Right renal pelvis (tissue), 4 donors: Measurements from ENCODE around the gene TMEM187. TPM values are rescaled to one million over a fixed set of nuclear protein-coding genes. Genes with fewer than 3 reads are reported as not detected.
"Not testable (repeated sequence)": the region's sequence is repeated elsewhere in the genome, so short reads cannot be mapped to it uniquely, and the experiment has no call there.

Experiments
- DNase-seq, 4 donors: peaks; one replicate each; pipeline ENCODE4 v3.0.0-alpha.2; 2013; ENCODE audit warnings: low read depth in 4 of 4, low spot score in 3 of 4, missing footprints in 1 of 4
- polyA plus RNA-seq, 4 donors: library from polyadenylated mRNA; unstranded; fragments of 120-200 nt; gene quantifications; one replicate each; pipeline ENCODE4 v1.2.1, GENCODE V29; 2013; ENCODE audit not compliant: insufficient read length in 4 of 4

Gene TMEM187
- polyA plus RNA-seq, 4 donors: 6.9 to 9.6 (median 7.4) TPM

DNA sequence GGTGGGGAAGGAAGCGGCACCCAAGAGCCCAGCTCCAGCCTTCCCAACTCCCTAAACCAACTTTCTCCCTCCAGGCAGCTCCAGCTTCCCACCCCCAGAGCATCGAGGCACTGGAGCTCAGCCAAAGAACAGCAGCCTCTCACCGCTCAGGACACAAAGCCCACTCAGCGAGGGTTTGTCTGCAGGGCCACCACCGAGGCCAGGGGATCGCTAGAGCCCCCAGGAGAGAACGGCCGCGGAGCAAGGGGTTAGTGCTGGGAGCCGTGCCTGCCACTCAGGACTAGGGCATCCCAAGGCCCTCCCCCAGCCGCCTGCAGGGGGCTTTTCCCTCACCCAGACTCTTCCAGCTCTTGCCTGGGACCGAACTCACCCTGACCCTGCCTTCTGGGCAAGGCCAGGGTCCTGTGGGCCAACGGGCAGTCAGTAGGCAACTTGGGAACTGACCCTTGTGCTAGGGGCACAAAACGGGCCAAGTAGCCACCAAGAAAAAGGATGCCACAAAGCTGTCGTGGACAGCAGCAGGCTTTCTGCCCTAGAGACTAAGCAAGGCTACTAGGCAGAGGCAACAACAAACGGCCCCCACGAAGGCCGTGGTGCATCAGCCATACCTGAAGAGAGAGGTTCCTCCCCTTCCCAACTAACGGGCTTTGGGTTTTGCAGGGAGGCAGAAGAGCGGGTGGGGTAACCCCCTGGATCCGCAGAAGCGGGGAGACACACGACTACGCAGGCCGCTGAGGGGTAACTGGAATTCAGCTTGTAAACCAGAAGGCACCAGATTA is 3.2 kb upstream of the TMEM187 start:
- DNase-seq: no peak

- DNase-seq: no peak
Measured at GRCh38 chrX:153969904-153970356, 2.6 kb upstream of the TMEM187 start.

DNA sequence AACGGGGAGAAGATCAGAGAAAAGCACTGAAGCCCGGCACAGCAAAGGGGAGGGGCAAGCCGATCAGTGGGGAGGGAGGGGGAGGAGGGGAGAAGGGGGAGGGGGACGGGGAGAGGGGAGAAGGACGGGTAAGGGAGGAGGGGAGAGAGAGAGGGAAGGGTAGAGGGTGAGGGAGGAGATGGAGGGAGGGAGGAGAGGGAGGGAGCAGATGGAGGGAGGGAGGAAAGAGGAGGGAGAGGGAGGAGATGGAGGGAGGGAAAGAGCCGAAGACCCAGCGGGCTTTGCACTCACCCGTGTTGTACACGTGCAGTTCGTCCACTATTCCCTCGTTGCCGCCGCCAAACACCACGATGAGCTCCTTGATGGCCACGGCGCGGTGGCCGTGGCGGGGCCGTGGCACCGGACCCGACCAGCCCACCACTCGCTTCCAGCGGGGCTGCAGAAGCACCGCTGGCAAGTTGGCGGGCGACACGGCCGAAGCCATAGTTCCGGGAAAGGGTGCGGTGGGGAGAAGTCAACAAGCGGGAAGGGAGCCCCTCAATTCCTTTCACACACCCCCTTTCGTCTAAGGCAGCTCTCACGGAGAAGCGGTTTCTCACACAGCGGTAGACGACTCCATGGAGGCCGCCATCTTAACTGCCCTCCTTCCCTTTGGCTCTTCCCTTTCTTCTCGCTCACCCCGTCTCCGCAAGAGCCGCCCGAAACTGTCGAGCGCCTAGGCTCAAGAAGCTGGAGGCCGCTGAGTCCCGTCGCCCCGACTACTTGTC is 2.0 kb upstream of the TMEM187 start:
- peak in 1 of 4 donors; percentile 41 for DNase-seq

DNA sequence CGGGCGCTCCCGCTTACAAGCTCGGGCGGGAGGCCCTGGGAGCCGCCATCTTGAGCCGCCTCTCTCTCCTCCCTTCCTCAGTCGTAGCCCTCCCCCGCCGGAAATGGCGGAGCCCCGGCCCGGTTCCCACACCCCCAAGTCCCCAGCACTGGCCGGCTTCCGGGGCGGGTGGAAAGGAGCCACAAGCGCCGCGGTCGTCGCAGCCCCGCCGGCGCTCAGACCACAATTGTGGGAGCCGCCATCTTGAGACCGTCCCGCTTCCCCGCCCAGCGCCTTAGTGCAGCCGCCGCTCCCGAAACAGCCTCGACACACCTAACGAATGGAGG is 1.5 kb upstream of the TMEM187 start:
- DNase-seq: peak in 2 of 4 donors; percentile 51 to 65

GRCh38 chrX:153971450-153972367 is 845 bp upstream of the TMEM187 start, which contains the start of gene HCFC1:
HCFC1 (minus strand) TSS chrX:153971818; CDS start chrX:153970840, 978 bp downstream.
- DNase-seq: peak; percentile 76 to 82 (median 78)

DNA sequence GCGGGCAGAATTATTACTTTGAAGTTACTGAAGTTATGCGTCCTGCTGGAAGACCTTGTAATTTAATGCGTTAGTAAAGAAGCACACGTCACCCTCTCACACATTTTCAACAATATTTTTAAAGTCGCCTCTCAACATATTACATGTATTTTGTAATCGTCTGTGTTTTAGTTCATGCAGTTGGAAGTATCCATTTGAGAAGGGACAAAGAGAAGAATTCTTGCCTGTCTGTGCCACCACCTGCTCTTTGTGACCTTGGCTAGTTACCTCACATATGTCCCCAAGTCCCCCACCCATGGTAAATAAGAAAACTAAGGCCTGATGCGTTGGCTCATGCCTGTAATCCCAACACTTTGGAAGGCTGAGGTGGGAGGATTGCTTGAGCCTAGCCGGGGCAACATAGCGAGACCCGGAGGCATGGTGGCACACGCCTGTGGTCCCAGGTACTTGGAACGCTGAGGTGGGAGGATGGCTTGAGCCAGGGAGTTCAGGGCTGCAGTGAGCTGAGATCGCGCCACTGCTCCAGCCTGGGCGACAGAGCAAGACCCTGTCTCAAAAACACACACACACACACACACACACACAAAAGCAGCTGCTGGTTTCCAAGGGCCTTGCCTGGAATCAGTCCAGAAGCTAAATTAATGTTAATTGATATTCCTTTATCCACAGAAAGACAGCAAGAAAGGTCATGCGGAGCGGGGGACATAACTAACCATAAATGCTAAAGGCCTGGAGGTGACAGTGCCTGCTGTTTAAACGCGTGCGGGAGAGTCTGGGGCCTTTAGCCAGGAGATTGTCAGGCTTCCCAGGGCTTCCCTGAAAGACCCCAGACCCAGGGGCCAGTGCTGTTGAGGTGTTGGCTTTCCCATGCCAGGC is 811 bp downstream of the TMEM187 start:
- no peak for DNase-seq

DNA sequence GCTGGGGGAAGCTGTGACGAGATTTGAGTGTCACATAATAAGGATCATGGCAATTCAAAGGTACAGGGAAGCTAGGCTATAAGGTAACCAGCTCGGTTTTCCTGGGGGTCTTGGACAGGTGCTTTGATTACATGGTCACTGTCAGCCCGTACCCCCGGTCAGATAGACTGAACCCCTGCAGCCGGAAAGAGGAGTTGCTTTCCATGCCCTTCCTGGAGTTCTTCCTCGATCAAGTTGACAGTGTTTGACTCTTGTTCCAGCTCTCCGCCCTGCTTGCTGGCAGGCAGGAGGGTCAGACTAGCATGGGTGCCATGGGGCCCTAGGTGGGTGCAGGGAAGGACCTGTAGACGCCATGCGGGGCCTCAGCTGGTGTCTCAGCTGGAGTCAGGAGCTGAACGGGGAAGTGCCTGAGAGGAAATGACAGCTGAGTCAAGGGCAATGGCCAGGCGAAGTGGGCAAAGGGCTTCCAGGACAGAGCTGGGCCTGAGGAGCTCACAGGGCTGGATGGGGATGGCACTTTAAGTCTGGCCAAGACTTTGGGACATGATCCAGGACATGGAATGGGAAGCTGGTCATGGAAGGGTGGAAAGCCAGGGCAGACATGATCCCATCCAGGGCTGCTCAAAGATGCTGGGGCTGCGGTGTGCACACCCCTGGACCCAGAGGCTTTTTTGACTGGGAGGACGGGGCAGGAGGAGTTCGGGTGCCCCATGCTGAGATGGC is 1.6 kb downstream of the TMEM187 start:
- DNase-seq: no peak

DNA sequence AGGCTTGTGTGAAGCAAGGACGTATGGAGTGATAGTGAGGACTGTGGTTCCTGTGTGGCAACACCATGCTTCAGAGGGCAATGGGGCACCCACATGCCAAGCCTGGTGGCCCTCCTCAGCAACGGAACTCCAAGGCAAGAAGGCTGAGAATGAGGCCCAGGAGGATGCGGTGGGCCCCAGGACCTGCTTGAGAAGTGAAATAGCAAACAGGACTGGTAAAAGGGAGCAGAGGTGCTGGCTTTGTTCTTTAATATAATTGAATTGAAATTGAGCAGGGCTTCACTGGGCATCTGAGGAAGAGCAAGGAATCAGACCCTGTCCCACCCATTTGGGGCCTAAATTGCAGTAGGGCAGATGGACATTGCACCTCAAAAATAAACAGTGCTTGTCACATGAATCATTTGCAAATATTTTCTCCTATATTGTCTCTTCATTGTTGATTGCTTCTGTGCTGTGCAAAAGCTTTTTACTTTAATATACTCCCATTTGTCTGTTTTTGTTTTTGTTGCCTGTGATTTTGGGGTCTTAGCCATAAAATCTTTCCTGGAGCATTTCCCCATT is 2.3 kb downstream of the TMEM187 start:
- no peak for DNase-seq

- not testable (repeated sequence) for DNase-seq
Measured at GRCh38 chrX:153980394-153980793, 7.8 kb downstream of the TMEM187 start.

- DNase-seq: no peak
Measured at GRCh38 chrX:153981231-153981630, 8.7 kb downstream of the TMEM187 start.

DNA sequence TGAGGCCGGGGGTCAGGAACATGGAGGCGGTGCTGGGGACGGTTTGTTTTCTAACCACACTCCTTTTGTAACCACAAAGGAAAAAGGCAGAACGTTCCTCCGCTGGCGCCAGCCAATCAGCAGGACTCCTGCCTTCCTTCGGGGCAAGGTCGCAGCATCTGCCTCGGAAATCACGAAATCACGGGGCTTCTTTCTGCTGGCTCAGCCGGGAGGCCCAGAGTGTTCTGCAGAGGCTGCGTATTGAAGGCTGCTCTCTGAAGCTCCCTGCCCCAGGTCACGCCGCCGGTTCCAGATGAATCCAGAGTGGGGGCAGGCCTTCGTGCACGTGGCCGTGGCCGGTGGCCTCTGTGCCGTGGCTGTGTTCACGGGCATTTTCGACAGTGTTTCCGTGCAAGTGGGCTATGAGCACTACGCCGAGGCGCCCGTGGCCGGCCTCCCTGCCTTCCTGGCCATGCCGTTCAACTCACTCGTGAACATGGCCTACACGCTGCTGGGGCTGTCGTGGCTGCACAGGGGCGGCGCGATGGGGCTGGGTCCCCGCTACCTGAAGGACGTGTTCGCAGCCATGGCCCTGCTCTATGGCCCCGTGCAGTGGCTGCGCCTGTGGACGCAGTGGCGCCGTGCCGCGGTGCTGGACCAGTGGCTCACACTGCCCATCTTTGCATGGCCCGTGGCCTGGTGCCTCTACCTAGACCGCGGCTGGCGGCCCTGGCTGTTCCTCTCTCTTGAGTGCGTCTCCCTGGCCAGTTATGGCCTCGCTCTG is 9.4 kb downstream of the TMEM187 start:
- no peak for DNase-seq

DNA sequence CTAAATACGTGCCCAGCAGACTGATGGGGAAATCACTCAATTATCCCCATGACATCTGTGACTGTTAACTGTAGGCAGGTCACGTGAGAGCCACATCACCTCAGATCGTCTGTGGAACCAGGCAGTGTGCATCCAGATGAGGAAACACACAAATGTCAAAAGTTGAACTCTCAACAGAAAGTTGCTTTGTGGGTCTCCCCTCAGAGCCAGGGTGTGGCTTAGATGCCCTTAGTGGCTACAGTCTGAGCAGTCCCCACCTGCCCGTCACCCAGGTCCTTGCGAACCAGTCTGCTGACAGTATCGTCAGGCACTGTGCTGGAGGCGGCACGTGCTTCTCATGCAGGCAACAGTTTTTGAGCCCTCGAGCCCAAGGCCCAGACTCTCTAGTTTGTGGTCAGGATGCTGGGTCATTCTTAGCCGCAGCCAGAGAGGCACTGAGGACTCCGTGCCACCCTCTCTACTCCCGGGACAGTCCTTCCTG is 10.8 kb downstream of the TMEM187 start:
- no peak for DNase-seq

GRCh38 chrX:153984351-153985178 is 12.0 kb downstream of the TMEM187 start:
- no peak for DNase-seq

DNA sequence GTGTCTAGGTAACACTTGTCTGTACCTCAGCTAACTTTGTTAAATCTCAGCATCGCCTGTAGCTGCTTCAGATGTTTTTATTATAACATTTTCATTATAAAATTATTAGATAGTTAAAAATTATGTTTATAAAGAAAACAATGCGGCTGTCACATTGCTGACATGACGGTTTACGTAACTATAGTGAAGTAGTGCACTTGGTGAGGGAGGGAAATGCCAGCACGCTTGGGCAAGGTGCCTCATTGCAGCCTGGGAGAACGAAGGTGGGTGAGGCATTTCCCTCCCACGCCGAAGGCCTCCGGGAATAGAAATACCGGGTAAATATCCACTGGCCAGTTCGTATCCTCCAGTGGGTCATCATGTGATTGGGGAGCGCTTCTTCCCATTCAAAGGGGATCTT is 15.9 kb downstream of the TMEM187 start:
- no peak for DNase-seq

- DNase-seq: no peak
Measured at GRCh38 chrX:153989973-153990655, 17.6 kb downstream of the TMEM187 start.

GRCh38 chrX:153991013-153991580 is 18.5 kb downstream of the TMEM187 start:
- DNase-seq: no peak
